Keratinocyte (primary cell): ENCODE results near the gene NUFIP2. TPM values are rescaled to one million over a fixed set of nuclear protein-coding genes. Genes with fewer than 3 reads are reported as not detected.

ENCODE experiments used
- DNase-seq: peaks from one replicate; pipeline ENCODE4 v3.0.0-alpha.2; 2011; ENCODE audit warnings: low read depth, missing footprints, low spot score
- FAIRE-seq: peaks from 2 replicates; lab custom pipeline; 2011; peaks lifted over from hg19 to GRCh38; lab: Jason Lieb, UNC
- H2AFZ ChIP-seq: 2 replicates; pipeline ENCODE4 v1.6.0; 2012; ENCODE audit warnings: low read length, control low read depth, inconsistent platforms; ENCODE audit not compliant: control insufficient read depth
- H3K27ac ChIP-seq: 2 replicates; pipeline ENCODE4 v1.5.1; 2011; ENCODE audit warnings: low read length; ENCODE audit not compliant: control insufficient read depth, insufficient read depth
- H3K27me3 ChIP-seq: 3 replicates; pipeline ENCODE4 v1.6.0; 2011; ENCODE audit warnings: low read length; ENCODE audit not compliant: control insufficient read depth, insufficient read depth; ENCODE audit errors: extremely low read depth
- H3K36me3 ChIP-seq, 2 experiments: 2 replicates in 1 of 2; 3 replicates in 1 of 2; pipeline ENCODE4 v1.5.1; 2011; ENCODE audit warnings: low read length in 2 of 2, mild to moderate bottlenecking in 1 of 2; ENCODE audit not compliant: control insufficient read depth in 2 of 2, insufficient read depth in 2 of 2; ENCODE audit errors: extremely low read depth in 1 of 2
- H3K4me1 ChIP-seq: 3 replicates; pipeline ENCODE4 v1.5.1; 2011; ENCODE audit warnings: low read length; ENCODE audit not compliant: control insufficient read depth, insufficient read depth; ENCODE audit errors: extremely low read depth
- H3K4me2 ChIP-seq: 3 replicates; pipeline ENCODE4 v1.6.0; 2011; ENCODE audit warnings: low read depth, low read length; ENCODE audit not compliant: control insufficient read depth, insufficient read depth; ENCODE audit errors: extremely low read depth
- H3K4me3 ChIP-seq, 3 experiments: fragments of 200-600 bp in 1 of 3; sonication (generic) in 1 of 3; 2 replicates in 2 of 3; 3 replicates in 1 of 3; pipeline ENCODE4 v1.5.1; 2011 to 2016; ENCODE audit warnings: low read length in 3 of 3, mild to moderate bottlenecking in 3 of 3, control low read depth in 2 of 3, inconsistent platforms in 1 of 3, low read depth in 1 of 3, mixed read lengths in 1 of 3, mixed run types in 1 of 3, moderate library complexity in 1 of 3; ENCODE audit not compliant: control insufficient read depth in 2 of 3, insufficient read depth in 2 of 3; ENCODE audit errors: extremely low read depth in 1 of 3
- H3K79me2 ChIP-seq: 2 replicates; pipeline ENCODE4 v1.6.0; 2012; ENCODE audit warnings: low read length; ENCODE audit not compliant: control insufficient read depth, insufficient read depth
- H3K9ac ChIP-seq: 3 replicates; pipeline ENCODE4 v1.6.0; 2011; ENCODE audit warnings: low read length; ENCODE audit not compliant: control insufficient read depth, insufficient read depth; ENCODE audit errors: extremely low read depth
- H3K9me1 ChIP-seq: 3 replicates; pipeline ENCODE4 v1.6.0; 2011; ENCODE audit warnings: low read length; ENCODE audit not compliant: control insufficient read depth, insufficient read depth; ENCODE audit errors: extremely low read depth
- H3K9me3 ChIP-seq: 2 replicates; pipeline ENCODE4 v1.5.1; 2012; ENCODE audit warnings: low read depth, low read length; ENCODE audit not compliant: control insufficient read depth
- H4K20me1 ChIP-seq: 3 replicates; pipeline ENCODE4 v1.6.0; 2011; ENCODE audit warnings: low read length; ENCODE audit not compliant: control insufficient read depth, insufficient read depth; ENCODE audit errors: extremely low read depth
- CTCF ChIP-seq, 3 experiments: IDR thresholded peaks in 1 of 3; conservative IDR thresholded peaks in 1 of 3; optimal IDR thresholded peaks in 1 of 3; 2 replicates in 2 of 3; 3 replicates in 1 of 3; pipeline versions ENCODE3 to v1.5.1; 2011; ENCODE audit warnings: low read length in 3 of 3, mild to moderate bottlenecking in 3 of 3, moderate library complexity in 2 of 3, control low read depth in 1 of 3, inconsistent platforms in 1 of 3; ENCODE audit not compliant: insufficient read depth in 2 of 3; ENCODE audit errors: extremely low read depth in 1 of 3
- EZH2 ChIP-seq: IDR thresholded peaks from one replicate; pipeline ENCODE4 v1.6.1; 2012; ENCODE audit warnings: inconsistent platforms, mild to moderate bottlenecking, low read length, moderate library complexity
- dilution Hi-C: fragments of 300-500 bp; cut with MboI; formaldehyde crosslinking; loops from one replicate; pipeline ENCODE4 v1.7.0; 2020; ENCODE audit warnings: low sequenced_read_pairs; ENCODE audit not compliant: extremely low pct_ligation_motif_present
- polyA plus RNA-seq, 5 experiments: library from polyadenylated mRNA; depleted of rRNA in 3 of 5; stranded (reverse) in 3 of 5; stranded (forward) in 1 of 5; unstranded in 1 of 5; fragments of >200 nt; gene quantifications; 1 replicate in 1 of 5; 2 replicates in 3 of 5; 3 replicates in 1 of 5; pipeline versions ENCODE4 v1.2.1 to v1.2.3, GENCODE V29; 2011 to 2012; ENCODE audit warnings: missing spikeins in 2 of 5, low read depth in 1 of 5, low replicate concordance in 1 of 5

Gene NUFIP2
- polyA plus RNA-seq, 1 donor (not counting 4 experiments of a cell fraction or from before 2014, with no cell fraction given), result 22.0 TPM

- Histone ChIP-seq H3K9ac (no peak overlapping the region), H4K20me1 (peaks cover 55% of the 10 kb centered on the region), H3K9me1 (no peaks in the 10 kb centered on the region), H3K27me3 (no peaks in the 10 kb centered on the region), H3K4me2 (no peak overlapping the region), H3K4me3 (no peak overlapping the region), H3K36me3 (peaks cover 21 to 34% of the 10 kb centered on the region in 2 experiments), H3K9me3 (no peaks in the 10 kb centered on the region), H3K79me2 (peaks cover 95% of the 10 kb centered on the region), H3K4me1 (no peaks in the 10 kb centered on the region), H2AFZ (no peak overlapping the region), H3K27ac (no peak overlapping the region)
- FAIRE-seq (no peak), DNase-seq (no peak)
- no peak for TF ChIP-seq EZH2
- TF ChIP-seq CTCF (optimal IDR thresholded peaks at IDR 0.05 in 1 of 3, IDR thresholded peaks at IDR 0.05 in 1 of 3, conservative IDR thresholded peaks at IDR 0.05 in 1 of 3; ENCODE audit: extremely low read depth in 1 of 3, insufficient read depth in 2 of 3, low read length in 3 of 3), result no peak
- dilution Hi-C loops, result no loop called here
Measured at GRCh38 chr17:29279397-29280070, 14.4 kb downstream of the NUFIP2 start.

GRCh38 chr17:29278692-29279091 lies 15.3 kb downstream of the NUFIP2 start:
- dilution Hi-C loops, result no loop called here
- Histone ChIP-seq H3K9me3 (no peaks in the 10 kb centered on the region), H4K20me1 (peaks cover 54% of the 10 kb centered on the region), H3K4me1 (no peaks in the 10 kb centered on the region), H3K79me2 (peaks cover 97% of the 10 kb centered on the region), H3K4me3 (no peak overlapping the region), H2AFZ (no peak overlapping the region), H3K27ac (no peak overlapping the region), H3K9ac (no peak overlapping the region), H3K36me3 (peaks cover 23 to 41% of the 10 kb centered on the region in 2 experiments), H3K4me2 (no peak overlapping the region), H3K9me1 (no peaks in the 10 kb centered on the region), H3K27me3 (no peaks in the 10 kb centered on the region)
- DNase-seq, result no peak
- no peak for TF ChIP-seq CTCF (optimal IDR thresholded peaks at IDR 0.05 in 1 of 3, IDR thresholded peaks at IDR 0.05 in 1 of 3, conservative IDR thresholded peaks at IDR 0.05 in 1 of 3; ENCODE audit: extremely low read depth in 1 of 3, insufficient read depth in 2 of 3, low read length in 3 of 3)
- TF ChIP-seq EZH2, result no peak
- no peak for FAIRE-seq
